Activated CD8-positive, alpha-beta memory T cell treated with anti-CD3 and anti-CD28 coated beads for 36 hours (primary cell): Measurements from ENCODE around the gene GTPBP6. TPM values are rescaled to one million over a fixed set of nuclear protein-coding genes. Genes with fewer than 3 reads are reported as not detected.
"Not testable (repeated sequence)": the region's sequence is repeated elsewhere in the genome, so short reads cannot be mapped to it uniquely, and the experiment has no call there.

Source experiments
- CTCF ChIA-PET: fragments of 350-600 bp; sonication (Branson Sonifier 250); formaldehyde crosslinking; loops from one replicate; lab custom pipeline; 2021; ENCODE audit warnings: antibody characterized with exemption; lab: Charles Lee
- POLR2A ChIA-PET: fragments of 350-600 bp; sonication (Branson Sonifier 250); formaldehyde crosslinking; loops from one replicate; lab custom pipeline; 2021; ENCODE audit warnings: antibody characterized with exemption; lab: Charles Lee
- total RNA-seq, 2 experiments: library from RNA; stranded (reverse); gene quantifications; one replicate each; pipeline ENCODE4 v1.2.3, GENCODE V29; 2021

Gene GTPBP6
- total RNA-seq, 2 experiments from 2014 or later = 72.6 to 76.1 TPM

DNA sequence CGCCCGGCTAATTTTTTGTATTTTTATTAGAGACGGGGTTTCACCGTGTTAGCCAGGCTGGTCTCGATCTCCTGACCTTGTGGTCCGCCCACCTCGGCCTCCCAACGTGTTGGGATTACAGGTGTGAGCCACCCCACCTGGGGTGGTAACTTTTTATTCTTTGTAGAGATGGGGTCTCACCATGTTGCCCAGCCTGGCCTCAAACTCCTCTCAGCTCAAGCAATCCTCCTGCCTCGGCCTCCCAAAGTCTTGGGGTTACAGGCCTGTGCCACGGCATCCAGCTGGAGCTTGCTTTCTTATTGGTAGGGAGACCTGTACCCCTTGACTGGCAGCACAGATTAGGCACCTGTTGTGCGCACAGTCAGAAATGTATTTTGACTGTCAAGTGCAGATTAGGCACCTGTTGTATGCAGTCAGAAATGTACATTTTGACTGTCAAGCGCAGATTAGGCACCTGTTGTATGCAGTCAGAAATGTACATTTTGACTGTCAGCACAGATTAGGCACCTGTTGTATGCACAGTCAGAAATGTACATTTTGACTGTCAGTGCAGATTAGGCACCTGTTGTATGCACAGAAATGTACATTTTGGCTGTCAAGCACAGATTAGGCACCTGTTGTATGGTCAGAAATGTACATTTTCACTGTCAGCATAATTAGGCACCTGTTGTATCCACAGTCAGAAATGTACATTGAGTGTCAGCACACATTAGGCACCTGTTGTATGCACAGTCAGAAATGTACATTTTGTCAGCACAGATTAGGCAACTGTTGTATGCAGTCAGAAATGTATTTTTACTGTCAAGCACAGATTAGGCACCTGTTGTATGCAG is 12.6 kb downstream of the GTPBP6 start:
- CTCF ChIA-PET, POLR2A ChIA-PET: not testable (repeated sequence)

DNA sequence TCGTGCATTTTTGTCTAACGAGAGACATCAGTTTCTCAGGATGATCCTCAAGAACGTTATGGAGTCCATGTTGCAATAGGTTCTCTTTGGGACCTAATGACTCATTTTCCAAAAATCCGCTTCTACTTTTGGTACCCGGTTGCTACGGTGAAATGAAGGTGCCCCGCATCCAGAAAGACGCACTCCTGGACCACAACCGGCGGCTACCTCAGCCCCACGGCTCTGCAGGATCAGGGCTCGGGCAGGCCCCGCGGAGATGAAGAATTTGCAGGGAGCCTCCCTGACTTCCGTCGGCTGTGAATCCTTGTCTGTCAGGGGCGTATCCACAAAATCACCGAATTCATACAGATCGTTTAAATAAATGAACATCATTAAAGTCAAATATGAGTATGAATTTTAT is 15.6 kb downstream of the GTPBP6 start:
- CTCF ChIA-PET = no interaction called here
- POLR2A ChIA-PET = no interaction called here

DNA sequence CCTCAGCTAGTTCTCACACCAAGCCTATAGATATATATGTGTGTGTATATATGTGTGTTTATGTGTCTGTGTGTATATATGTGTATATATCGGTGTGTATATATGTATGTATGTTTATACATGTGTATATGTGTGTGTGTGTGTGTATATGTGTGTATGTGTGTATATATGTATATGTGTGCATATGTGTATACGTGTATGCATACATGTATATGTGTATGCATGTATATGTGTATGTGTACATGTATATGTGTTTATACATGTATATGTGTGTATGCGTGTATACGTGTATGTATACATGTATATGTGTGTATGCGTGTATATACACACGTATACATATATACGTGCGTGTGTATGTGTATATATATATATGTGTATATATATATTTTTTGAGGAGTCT is 18.3 kb downstream of the GTPBP6 start:
- ChIA-PET POLR2A (no interaction called here), CTCF (no interaction called here)

DNA sequence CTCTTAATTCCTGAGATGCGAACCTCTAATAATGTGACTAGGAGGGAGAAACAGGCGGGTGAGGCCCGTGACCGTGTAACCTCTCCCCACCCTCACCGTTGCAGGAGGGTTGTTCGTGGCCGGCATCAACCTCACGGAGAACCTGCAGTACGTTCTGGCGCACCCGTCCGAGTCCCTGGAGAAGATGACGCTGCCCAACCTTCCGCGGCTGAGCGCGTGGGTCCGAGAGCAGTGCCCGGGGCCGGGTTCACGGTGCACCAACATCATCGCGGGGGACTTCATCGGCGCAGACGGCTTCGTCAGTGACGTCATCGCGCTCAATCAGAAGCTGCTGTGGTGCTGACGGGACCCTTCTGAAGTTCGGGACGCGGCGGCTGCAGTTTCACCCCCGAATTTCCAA is 19.6 kb downstream of the GTPBP6 start:
- CTCF ChIA-PET = no interaction called here
- POLR2A ChIA-PET = no interaction called here

DNA sequence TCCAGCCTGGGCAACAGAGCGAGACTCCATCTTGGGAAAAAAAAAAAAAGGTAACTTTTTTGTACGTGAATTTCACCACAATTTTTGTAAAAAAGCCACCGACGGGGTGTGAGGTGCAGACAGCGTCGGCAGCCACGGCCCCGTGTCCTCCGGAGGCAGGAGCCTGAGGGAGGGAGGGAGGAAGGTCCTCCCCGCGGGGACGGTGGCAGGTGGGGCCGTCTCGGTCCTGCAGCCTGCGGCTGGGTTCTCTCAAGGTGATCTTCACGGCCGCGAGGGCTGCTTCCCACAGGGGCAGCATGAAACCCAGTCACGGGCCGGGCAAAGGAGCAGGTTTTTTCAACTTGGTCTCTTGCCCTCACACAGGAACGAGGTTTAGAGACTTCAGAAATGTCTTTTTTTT is 23.5 kb downstream of the GTPBP6 start:
- POLR2A ChIA-PET = no interaction called here
- CTCF ChIA-PET = no interaction called here

- CTCF ChIA-PET = no interaction called here
- POLR2A ChIA-PET = no interaction called here
Observed at GRCh38 chrX:292900-293897, 25.4 kb downstream of the GTPBP6 start.

- CTCF ChIA-PET = no interaction called here
- POLR2A ChIA-PET = no interaction called here
Observed at GRCh38 chrX:291411-291901, 27.1 kb downstream of the GTPBP6 start.

- CTCF ChIA-PET = no interaction called here
- POLR2A ChIA-PET = no interaction called here
Observed at GRCh38 chrX:290476-291166, 28.0 kb downstream of the GTPBP6 start.

DNA sequence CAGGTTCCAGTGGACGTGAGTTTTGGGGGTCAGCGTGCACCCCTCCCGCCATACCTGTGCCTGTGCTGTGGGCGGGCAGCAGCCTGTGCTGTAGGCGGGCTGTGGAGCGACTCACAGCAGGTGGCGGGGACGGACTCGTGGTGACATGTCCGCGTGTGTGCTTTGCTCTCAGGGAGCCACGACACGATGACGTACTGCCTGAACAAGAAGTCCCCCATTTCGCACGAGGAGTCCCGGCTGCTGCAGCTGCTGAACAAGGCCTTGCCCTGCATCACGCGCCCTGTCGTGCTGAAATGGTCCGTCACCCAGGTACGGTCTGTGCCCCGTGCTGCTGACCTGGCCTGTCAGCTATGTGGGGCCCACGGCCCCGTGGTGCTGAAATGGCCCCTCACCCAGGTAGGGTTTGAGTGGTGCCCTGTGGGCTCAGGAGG is 30.0 kb downstream of the GTPBP6 start:
- CTCF ChIA-PET = no interaction called here
- POLR2A ChIA-PET = no interaction called here

GRCh38 chrX:287670-288069 is 30.9 kb downstream of the GTPBP6 start:
- CTCF ChIA-PET = no interaction called here

GRCh38 chrX:285076-285677 is 33.4 kb downstream of the GTPBP6 start:
- ChIA-PET POLR2A (no interaction called here), CTCF (no interaction called here)

More at GRCh38 chrX:287670-288069, 30.9 kb downstream of the GTPBP6 start:
- POLR2A ChIA-PET = no interaction called here

- POLR2A ChIA-PET = no interaction called here
- CTCF ChIA-PET = no interaction called here
Observed at GRCh38 chrX:283115-283845, 35.3 kb downstream of the GTPBP6 start.

GRCh38 chrX:282000-282681 is 36.5 kb downstream of the GTPBP6 start:
- POLR2A ChIA-PET, CTCF ChIA-PET: not testable (repeated sequence)

GRCh38 chrX:281166-281999 is 37.2 kb downstream of the GTPBP6 start, which contains the start of gene PLCXD1:
TSS of gene PLCXD1 (plus strand) at chrX:281381. CDS start at chrX:284188, 2,807 bp downstream.
- CTCF ChIA-PET = no interaction called here

GRCh38 chrX:280722-281121 is 37.9 kb downstream of the GTPBP6 start:
- CTCF ChIA-PET, POLR2A ChIA-PET: not testable (repeated sequence)

More at GRCh38 chrX:281166-281999, 37.2 kb downstream of the GTPBP6 start, which contains the start of gene PLCXD1:
- POLR2A ChIA-PET = no interaction called here

GRCh38 chrX:279757-280604 is 38.6 kb downstream of the GTPBP6 start:
- POLR2A ChIA-PET = not testable (repeated sequence)

More at GRCh38 chrX:279757-280604, 38.6 kb downstream of the GTPBP6 start:
- CTCF ChIA-PET = not testable (repeated sequence)
